Panc1 (cell line): ENCODE data around the gene SUFU. TPM values are rescaled to one million over a fixed set of nuclear protein-coding genes. Genes with fewer than 3 reads are reported as not detected.

Experiments
- ATAC-seq: fragments of 200-7000 bp; cut with Tn5 transposase; 2 replicates; pipeline ENCODE4 v1.9.1; 2020; ENCODE audit warnings: mild to moderate bottlenecking, moderate library complexity
- BruUV-seq: library from RNA; stranded (reverse); fragments of 400-500 nt; replicated peaks from 2 replicates; lab custom pipeline; 2021; lab: Mats Ljungman, UMichigan
- CTCF ChIA-PET: fragments of 300-600 bp; sonication (Branson Sonifier 250); formaldehyde crosslinking; loops from one replicate; lab custom pipeline; 2022; ENCODE audit warnings: antibody characterized with exemption; lab: Charles Lee
- POLR2A ChIA-PET: fragments of 300-600 bp; sonication (Branson Sonifier 250); formaldehyde crosslinking; loops from one replicate; lab custom pipeline; 2022; ENCODE audit warnings: antibody characterized with exemption; lab: Charles Lee
- DNase-seq: peaks from one replicate; pipeline ENCODE4 v3.0.0-alpha.2; 2010; ENCODE audit warnings: low read depth, low spot score
- H3K27ac ChIP-seq: 2 replicates; pipeline ENCODE4 v1.5.1; 2011; ENCODE audit warnings: mild to moderate bottlenecking, low read length, inconsistent platforms
- H3K27me3 ChIP-seq: fragments of 200-500 bp; sonication (Bioruptor generic); 2 replicates; pipeline ENCODE4 v1.6.0; 2014; ENCODE audit warnings: low read length, inconsistent platforms; ENCODE audit not compliant: control insufficient read depth, insufficient read depth
- H3K36me3 ChIP-seq: fragments of 200-500 bp; sonication (Bioruptor generic); 2 replicates; pipeline ENCODE4 v1.5.1; 2014; ENCODE audit warnings: inconsistent platforms, mild to moderate bottlenecking, low read length, moderate library complexity; ENCODE audit not compliant: control insufficient read depth, insufficient read depth
- H3K4me1 ChIP-seq: 2 replicates; pipeline ENCODE4 v1.5.1; 2011; ENCODE audit warnings: inconsistent platforms, mild to moderate bottlenecking, low read length, moderate library complexity; ENCODE audit not compliant: control insufficient read depth, insufficient read depth
- H3K4me3 ChIP-seq, 2 experiments: 2 replicates each; pipeline ENCODE4 v1.5.1; 2011 to 2012; ENCODE audit warnings: low read depth in 2 of 2, low read length in 2 of 2, mild to moderate bottlenecking in 2 of 2, inconsistent platforms in 1 of 2, moderate library complexity in 1 of 2
- H3K9me3 ChIP-seq: fragments of 200-500 bp; sonication (Bioruptor generic); 2 replicates; pipeline ENCODE4 v1.5.1; 2014; ENCODE audit warnings: low read depth, mild to moderate bottlenecking, inconsistent platforms, low read length, moderate library complexity; ENCODE audit not compliant: control insufficient read depth, insufficient read depth
- CTCF ChIP-seq: fragments of 450-650 bp; IDR thresholded peaks from 2 replicates; pipeline ENCODE4 v1.5.1; 2017; ENCODE audit warnings: mild to moderate bottlenecking
- POLR2AphosphoS5 ChIP-seq: IDR thresholded peaks from 2 replicates; pipeline ENCODE4 v1.6.1; 2012; ENCODE audit warnings: mild to moderate bottlenecking, low read depth, low read length, moderate library complexity
- REST ChIP-seq, 2 experiments: IDR thresholded peaks; 2 replicates each; pipeline ENCODE4 v1.6.1; 2011 to 2012; ENCODE audit warnings: low read depth in 2 of 2, control low read depth in 1 of 2, low read length in 1 of 2, mild to moderate bottlenecking in 1 of 2, moderate library complexity in 1 of 2; ENCODE audit not compliant: insufficient read depth in 1 of 2
- SIN3A ChIP-seq: IDR thresholded peaks from 2 replicates; pipeline ENCODE4 v1.6.1; 2012; ENCODE audit warnings: low read depth, mild to moderate bottlenecking, low read length, moderate library complexity, borderline replicate concordance; ENCODE audit not compliant: insufficient read depth
- TCF7L2 ChIP-seq: IDR thresholded peaks from 2 replicates; pipeline ENCODE4 v1.6.1; 2011; ENCODE audit warnings: mild to moderate bottlenecking, low read depth, low read length, inconsistent platforms
- in situ Hi-C: cut with HindIII; loops from 2 replicates; pipeline ENCODE4 v1.10.0; 2016; ENCODE audit warnings: low sequenced_read_pairs, low pct_unique_long_range_greater_than_20kb
- intact Hi-C: fragments of 100-400 bp; cut with micrococcal nuclease; formaldehyde crosslinking; loops from one replicate; pipeline ENCODE4 v1.10.0; 2022; ENCODE audit not compliant: unreplicated experiment
- total RNA-seq: library from RNA; stranded (reverse); gene quantifications from one replicate; pipeline ENCODE4 v1.2.1, GENCODE V29; 2021; ENCODE audit not compliant: unreplicated experiment

Gene SUFU
- total RNA-seq, 1 experiment from 2014 or later, result 9.5 TPM

- TF ChIP-seq TCF7L2 (no peak), POLR2AphosphoS5 (no peak), CTCF (no peak), SIN3A (no peak), REST (IDR thresholded peaks at IDR 0.05; ENCODE audit: insufficient read depth in 1 of 2, low read depth in 2 of 2, low read length in 1 of 2) (no peak)
- in situ Hi-C loops, result no loop called here
- Histone ChIP-seq H3K27me3 (no peaks in the 10 kb centered on the region), H3K4me1 (peaks cover 8% of the 10 kb centered on the region), H3K36me3 (peaks cover 2% of the 10 kb centered on the region; the same call in 1 of the 2 replicates), H3K9me3 (no peaks in the 10 kb centered on the region), H3K4me3 (no peak overlapping the region), H3K27ac (no peak overlapping the region)
- ChIA-PET CTCF (no interaction called here), POLR2A (no interaction called here)
- DNase-seq (no peak), ATAC-seq (no peak)
- intact Hi-C loops, result no loop called here
- BruUV-seq, result no TSS peak
These were observed 135.8 kb downstream of the SUFU start for GRCh38 chr10:102639537-102639936.

GRCh38 chr10:102641402-102641801 lies 137.6 kb downstream of the SUFU start:
- TF ChIP-seq TCF7L2, result no peak
- TF ChIP-seq SIN3A, result no peak
- no peak for TF ChIP-seq REST (IDR thresholded peaks at IDR 0.05; ENCODE audit: insufficient read depth in 1 of 2, low read depth in 2 of 2, low read length in 1 of 2)
- H3K4me1 ChIP-seq, result peaks cover 14% of the 10 kb centered on the region
- H3K27me3 ChIP-seq, result no peaks in the 10 kb centered on the region
- intact Hi-C loops, result loop anchor here (5.0 kb wide), 1 partner anchor 139 kb away; the partner anchor contains the start of genes ACTR1A and SUFU
- DNase-seq (no peak), ATAC-seq (no peak)
- BruUV-seq, result TSS peak; percentile 95
- peak overlapping the region; percentile 69 to 86 for H3K4me3 ChIP-seq
- in situ Hi-C loops, result no loop called here
- H3K36me3 ChIP-seq, result peaks cover 9% of the 10 kb centered on the region; the same call in 1 of the 2 replicates
- ChIA-PET POLR2A (no interaction called here), CTCF (no interaction called here)
- H3K9me3 ChIP-seq, result no peaks in the 10 kb centered on the region
- H3K27ac ChIP-seq, result peak overlapping the region; percentile 91
